HG02678 (cell line): ENCODE data around the gene LGALS4.
"Not testable (repeated sequence)": the region's sequence is repeated elsewhere in the genome, so short reads cannot be mapped to it uniquely, and the experiment has no call there.

Experiments used
- ATAC-seq: cut with Tn5 transposase; IDR thresholded peaks from one replicate; pipeline ENCODE4 v1.9.1; 2021; ENCODE audit warnings: mild to moderate bottlenecking, moderate library complexity; ENCODE audit not compliant: unreplicated experiment

LGALS4 gene

DNA sequence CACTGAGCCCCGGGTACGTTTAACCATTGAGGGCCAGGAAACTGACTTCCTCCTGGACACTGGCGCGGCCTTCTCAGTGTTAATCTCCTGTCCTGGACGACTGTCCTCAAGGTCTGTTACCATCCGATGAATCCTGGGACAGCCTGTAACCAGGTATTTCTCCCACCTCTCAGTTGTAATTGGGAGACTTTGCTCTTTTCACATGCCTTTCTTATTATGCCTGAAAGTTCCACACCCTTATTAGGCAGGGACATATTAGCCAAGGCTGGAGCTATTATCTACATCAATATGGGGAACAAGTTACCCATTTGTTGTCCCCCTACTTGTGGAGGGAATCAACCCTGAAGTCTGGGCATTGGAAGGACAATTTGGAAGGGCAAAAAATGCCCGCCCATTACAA lies 13.2 kb upstream of the LGALS4 start:
- ATAC-seq = not testable (repeated sequence)

DNA sequence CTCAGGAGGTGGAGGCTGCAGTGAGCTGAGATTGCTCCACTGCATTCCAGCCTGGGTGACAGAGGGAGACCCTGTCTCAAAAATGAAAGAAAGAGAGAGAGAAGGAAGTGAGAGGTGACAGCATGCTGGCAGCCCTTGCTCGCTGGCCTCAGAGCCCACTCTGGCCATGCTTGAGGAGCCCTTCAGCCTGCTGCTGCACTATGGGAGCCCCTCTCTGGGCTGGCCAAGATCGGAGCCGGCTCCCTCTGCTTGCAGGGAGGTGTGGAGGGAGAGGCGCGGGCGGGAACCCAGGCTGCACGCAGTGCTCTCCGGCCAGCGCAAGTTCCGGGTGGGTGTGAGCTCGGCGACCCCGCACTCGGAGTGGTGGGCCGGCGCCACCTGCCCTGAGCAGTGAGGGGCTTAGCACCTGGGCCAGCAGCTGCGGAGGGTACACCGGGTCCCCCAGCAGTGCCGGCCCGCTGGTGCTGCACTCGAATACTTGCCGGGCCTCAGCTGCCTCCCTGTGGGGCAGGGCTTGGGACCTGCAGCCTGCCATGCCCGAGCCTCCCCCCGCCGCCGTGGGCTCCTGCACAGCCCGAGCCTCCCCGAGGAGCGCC lies 8.6 kb upstream of the LGALS4 start:
- ATAC-seq = not testable (repeated sequence)

DNA sequence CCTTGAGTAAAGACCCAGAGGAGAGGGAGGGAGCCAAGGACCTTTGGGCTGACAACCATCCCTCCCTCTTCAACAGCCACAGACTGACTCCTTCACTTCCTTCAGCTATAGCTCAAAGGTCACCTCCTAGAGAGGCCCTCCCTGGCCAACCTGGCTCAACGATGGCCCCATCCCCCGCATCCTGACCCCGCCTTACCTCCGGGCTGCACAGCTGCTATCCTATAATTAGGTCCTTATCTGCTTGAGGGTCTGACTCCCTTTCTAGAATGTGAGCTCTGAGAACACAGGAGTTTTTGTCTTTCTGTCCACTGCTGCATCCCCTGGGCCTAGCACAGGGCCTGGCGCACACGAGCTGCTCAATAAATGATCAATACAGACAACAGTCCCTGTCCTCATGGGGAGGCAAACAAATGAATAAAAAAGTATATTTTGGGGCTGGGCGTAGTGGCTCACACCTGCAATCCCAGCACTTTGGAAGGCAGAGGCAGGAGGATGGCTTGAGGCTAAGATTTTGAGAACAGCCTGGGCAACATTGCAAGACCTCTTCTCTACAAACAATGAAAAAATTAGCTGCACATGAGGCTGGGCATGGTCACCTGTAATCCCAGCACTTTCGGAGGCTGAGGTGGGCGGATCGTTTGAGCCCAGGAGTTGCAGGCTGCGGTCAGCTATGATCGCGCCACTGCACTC lies 6.6 kb upstream of the LGALS4 start:
- ATAC-seq = no peak

DNA sequence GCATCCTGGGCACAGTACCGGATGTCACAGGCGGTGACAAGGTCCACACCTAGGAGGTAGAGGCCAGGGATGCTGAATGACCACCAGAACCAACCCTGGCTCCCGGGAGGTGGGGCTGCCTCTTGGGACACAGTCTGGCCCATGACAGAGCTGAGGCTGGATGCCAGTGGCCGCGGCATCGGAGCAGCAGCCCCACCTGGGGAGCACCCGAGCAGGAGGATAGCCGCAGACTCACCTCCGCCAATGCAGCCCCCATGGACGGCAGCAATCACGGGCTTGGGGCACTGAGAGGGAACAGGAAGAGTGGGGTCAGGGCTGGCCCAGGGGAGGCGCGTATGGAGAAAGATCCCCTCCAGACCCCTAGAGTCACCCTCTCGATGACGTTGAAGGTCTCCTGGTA lies 4.3 kb upstream of the LGALS4 start:
- no peak for ATAC-seq

DNA sequence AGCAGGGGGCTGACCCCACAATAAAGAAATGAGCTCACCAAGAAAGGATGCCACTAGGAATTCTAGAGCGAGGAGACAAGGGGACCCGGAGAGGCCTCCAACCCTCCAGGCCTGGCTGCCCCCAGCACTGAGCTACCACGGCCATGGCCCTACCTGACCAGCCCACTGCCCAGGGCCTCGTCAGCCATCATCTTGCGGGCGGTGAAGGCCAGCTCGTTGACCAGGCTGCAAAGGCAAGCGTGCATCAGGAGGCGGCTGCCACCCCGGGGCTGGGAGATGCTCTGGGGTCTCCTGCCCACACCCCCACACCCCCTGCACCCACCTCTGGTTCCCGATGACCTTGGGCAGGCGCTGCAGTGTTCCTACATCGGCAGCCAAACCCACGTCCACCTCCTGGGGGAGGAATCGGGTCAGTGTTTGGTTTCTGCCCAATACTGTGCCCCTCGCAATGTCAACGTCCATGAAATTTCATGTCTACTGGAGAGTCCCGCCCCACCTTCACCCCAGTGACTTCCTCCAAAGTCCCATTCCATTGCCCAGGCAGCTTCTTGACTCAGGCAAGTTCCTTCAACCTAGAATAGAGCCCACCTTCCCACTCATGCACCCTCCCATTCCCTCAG lies 3.5 kb upstream of the LGALS4 start:
- no peak for ATAC-seq

DNA sequence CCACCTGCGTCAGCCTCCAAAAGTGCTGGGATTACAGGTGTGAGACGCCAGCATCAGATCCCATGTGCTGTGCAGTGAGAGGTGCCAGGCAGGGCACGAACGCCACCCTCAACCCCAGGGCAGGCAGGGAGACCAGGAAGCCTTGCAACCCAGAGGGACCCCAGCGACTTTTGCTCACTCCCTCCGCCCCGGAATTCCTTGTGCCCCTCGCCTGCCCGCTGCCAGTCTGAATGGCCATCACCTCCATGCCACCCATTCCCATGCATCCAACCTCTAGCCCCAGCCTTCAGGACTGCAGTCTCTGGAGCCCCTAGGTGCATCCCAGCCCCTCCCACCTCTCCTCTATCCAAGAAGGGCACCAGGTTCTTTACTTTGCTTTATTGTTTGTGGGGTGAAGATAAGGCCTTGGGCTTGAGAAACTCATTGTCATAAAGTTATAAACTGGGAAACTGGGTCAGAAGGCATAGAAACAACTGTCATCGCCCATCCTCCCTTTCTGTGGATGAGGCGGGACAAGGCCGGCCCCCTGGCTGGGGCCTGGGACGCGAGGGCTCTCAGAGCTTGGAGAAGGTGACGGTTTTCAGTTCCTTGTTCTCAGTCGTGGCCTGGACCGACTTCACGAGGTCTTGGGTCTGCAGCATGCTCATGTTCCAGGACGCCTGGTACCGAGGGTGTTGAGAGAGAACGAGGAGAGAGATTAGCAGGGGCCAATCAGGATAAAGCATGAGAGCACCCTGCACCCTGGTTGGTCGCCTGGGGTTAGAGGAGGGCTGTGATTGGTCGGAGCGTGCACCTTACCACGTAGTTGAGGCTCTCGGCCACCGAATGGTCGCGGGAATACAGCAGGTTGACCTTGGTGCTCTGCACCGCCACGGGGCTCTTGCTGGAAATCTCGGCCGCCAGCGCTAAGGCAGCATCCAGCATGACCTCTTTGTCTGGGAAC lies 2.6 kb upstream of the LGALS4 start:
- no peak for ATAC-seq

DNA sequence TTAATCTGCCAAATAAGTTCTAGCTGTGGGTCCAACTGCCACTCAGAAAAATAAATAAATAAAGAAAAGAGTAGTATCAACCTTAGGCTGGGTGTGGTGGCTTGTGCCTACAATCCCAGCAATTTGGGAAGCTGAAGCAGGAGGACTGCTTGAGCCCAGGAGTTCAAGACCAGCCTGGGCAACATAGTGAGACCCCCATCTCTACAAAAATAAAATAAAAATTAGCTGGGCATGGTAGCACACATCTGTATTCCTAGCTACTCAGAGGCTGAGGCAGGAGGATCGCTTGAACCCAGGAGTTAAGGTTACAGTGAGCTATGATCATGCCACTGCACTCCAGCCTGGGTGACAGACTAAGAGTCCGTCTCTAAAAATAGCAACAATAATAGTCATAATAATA lies 1.2 kb upstream of the LGALS4 start:
- ATAC-seq = not testable (repeated sequence)

DNA sequence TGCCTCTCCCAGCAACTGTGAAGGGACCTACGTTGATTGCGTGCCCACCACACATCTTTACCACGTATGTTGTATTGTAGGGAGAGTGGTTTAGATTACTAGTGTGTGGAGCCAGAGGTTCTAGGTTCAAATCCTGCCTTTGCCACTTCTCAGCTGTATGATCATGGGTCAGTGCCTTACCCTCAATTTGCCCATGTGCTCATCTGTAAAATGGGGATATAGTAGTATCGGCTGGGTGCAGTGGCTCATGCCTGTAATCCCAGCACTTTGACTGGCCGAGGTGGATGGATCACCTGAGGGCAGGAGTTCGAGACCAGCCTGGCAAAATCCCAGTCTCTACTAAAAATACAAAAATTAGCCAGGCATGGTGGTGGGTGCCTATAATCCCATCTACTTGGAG lies 578 bp upstream of the LGALS4 start:
- ATAC-seq = no peak

DNA sequence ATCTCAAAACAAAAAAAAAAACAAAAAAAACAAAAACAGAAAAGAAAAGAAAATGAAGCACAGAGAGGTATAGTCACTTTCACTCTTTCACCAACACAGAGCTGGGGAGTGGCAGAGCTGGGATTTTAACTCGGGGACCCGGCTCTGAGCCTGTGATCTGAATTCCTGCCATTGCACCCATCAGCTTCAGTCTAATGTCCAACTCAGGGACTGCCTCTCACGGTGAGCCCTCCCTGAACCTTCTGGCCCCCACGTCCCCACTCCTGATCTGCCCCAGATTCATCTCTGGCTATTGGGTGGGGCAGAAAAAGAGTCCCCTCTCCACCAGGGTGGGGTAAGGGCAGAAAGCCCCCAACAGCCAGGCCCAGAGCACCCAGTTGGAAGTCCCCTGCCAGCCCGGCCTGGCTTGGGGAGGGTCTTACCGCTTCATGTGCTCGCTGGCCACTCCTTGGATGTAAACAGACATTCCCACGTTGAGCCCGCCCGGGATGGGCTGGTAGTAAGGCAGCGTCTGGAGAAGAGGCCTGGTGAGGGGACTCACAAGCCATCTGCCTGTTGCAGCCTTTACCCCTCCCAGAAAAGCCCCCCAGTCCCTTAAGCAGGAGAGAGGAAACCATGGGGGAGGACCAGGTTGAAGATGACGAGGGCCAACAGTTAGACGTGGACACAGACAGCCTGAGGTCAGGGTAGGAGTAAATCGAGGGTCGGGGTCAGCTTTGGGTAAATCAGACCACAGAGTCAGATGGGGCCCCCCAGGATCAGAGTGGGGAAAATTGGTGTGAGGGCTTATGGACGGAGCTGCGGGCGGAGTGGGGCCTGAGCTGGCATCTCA lies 520 bp downstream of the LGALS4 start:
- no peak for ATAC-seq

DNA sequence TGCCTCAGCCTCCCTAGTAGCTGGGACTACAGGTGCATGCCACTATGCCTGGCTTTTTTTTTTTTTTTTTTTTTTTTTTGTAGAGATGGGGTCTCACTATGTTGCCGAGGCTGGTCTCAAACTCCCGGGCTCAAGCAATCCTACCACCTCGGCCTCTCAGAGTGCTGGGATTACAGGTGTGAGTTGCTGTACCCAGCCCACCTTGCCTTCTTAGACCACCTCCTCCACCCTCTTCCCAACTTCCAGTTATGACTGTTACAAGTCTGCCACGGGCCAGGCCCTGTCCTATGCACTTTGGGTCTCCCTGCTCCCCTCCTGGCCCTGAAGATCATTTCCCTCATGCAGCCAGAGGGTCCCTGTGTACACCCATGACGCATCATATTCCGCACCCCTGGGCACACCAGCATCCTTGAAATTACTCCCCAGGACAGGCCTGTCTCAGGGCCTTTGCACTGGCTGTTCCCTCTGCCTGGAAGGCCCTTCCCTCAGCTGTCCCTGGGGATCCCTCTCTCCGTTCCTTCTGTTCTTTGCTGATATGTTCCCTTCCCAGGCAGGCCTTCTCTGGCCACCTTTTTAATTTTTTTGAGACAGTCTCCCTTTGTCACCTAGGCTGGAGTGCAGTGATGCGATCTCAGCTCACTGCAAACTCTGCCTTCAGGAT lies 3.0 kb downstream of the LGALS4 start:
- no peak for ATAC-seq

DNA sequence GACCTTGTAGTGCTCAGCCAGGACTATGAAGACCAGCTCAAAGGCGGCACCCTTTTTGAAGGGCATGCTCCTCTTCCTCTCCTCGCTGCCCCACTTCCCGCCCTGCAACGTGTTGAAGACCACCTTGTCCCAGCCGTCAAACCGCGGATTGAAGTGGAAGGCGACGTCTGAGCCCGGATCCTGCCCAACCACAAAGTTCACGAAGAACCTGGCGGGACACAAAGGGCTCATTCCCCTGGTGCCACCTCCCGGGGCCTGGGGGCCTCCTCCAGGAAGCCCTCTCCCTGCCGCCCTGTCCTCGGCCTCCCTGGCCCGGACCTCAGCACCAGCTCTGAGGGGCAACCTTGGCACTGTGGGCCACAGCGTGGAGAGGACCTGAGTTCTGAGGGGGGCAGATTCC lies 4.0 kb downstream of the LGALS4 start:
- ATAC-seq = no peak

DNA sequence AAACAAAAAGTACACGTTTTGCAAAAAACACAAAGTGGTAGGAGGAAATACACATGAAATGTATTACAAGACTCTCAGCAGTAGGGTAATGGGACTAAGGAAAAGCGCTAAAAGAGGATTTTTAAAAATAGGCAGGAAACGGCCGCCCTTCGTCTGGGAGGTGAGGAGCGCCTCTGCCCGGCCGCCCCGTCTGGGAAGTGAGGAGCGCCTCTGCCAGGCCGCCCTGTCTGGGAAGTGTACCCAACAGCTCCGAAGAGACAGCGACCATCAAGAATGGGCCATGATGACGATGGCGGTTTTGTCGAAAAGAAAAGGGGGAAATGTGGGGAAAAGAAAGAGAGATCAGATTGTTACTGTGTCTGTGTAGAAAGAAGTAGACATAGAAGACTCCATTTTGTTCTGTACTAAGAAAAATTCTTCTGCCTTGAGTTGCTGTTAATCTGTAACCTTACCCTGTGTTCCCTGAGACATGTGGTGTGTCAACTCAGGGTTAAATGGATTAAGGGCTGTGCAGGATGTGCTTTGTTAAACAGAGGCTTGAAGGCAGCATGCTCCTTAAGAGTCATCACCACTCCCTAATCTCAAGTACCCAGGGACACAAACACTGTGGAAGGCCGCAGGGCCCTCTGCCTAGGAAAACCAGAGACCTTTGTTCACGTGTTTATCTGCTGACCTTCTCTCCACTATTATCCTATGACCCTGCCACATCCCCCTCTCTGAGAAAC lies 5.2 kb downstream of the LGALS4 start:
- ATAC-seq = not testable (repeated sequence)

DNA sequence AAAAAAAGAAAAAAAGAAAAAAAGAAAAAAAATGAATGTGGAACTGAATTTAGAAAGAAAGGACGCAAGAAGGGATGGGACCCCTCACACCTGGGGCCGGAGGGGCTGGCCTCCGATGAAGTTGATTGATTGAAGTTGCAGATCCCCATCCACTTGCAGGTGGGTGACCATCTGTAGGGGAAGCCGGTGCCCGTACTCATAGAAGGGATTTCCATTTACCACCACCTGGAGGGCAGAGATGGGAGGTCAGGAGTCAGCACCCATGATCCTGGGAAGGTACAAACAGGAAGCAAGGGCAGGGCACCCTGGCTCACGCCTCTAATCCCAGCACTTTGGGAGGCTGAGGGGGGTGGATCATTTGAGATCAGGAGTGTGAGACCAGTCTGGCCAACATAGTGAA lies 6.4 kb downstream of the LGALS4 start:
- ATAC-seq = no peak

DNA sequence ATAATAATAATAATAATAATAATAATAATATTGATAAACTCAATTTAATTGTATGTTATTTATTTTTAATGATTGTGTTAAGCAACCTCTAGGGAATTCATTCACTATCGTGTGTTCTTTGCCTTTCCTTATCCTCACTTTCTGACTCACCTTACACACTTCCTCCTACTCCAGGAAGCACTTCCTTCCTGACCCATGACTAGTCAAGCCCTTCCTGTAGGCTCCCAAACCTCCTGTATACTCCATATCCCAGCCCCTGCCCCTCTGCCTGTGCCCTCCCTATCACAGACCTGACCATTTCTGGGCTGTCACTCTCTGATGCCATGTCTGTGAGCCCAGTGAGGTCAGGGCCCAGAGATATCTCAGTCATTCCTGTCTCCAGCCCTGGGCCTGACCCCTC lies 7.6 kb downstream of the LGALS4 start:
- ATAC-seq = no peak

DNA sequence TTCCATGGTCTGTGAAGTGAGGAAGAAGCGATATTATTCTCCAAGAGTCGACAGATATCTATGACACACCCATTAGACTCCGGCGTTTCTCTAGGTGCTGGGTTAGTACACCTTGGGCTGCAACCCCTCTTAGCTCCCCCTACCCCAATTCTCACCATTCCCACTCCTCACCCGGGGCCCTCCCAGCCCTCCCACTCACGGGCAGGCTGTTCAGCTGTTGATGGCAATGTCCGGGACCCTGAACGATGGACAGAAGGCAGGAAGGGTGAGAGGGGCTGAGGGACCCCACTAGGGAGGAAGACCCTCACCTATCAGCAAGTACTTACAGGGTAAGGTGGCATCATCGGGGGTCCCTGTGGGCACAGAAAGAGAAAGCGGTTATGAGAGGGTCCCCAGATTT lies 9.2 kb downstream of the LGALS4 start:
- no peak for ATAC-seq

DNA sequence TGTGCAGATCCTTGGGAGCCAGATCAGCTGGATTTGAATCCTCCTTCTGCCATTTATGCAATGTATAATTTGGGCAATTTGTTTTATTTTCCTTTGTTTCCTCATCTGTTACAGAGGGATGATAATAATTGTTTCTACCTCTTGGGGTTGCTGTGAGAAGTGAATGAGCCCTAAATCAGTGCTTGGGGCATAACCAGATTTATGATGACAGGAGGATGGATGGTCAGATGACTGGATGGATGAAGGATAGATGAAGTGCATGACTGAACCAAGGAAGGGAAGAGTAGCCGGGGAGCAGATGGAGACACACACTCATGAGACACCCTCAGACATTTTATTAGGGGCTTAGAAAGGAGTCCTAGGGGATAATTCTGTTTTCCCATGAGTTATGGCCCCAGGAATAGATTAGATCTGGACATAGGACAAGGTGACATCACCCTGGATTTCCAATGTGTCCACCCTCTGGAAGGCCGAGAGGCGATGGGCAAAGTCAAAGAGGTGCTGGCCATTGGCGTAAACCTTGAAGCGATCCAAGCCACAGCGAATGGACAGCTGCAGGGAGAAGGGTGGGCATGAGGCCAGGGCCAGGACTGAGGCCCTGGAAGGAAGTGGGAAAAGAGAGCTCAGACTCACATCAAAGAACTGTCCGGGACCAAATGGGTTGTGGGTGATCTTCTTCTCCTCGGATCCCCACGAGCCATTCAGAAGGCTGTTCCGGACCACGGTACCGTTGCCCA lies 11.2 kb downstream of the LGALS4 start:
- ATAC-seq = no peak

DNA sequence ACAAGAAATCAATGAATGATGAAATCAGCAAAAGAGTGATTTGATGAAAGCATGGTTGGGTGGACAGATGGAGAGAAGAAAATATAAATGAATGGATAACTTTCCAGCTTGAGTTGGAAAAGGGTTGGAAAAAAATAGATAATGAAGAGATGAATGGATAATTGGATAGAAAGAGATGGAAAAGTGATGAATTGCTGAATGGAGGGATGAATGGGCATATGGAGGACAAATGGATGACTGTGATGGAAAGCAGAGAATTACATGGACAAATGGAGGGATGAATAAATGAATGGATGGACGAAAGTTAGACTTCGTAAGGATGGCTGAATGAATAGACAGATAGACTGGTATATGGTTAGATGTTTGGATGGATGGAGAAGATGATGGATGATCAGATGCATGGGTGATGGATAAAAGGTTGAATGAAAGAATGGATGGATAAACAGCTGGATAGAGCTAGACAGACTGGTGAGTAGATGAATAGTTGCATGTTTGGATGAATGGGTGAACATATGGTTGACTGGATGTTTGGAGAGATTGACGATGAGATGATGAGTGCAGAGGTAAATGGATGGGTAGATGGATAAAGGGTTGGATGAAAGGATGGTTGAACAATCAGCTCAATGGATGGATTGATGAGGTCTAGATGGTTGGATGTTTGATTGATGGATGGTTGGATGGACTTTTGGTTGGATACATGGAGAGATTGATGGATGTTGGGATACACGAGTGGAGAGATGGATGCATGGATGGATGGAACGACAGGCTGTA lies 12.0 kb downstream of the LGALS4 start:
- no peak for ATAC-seq

DNA sequence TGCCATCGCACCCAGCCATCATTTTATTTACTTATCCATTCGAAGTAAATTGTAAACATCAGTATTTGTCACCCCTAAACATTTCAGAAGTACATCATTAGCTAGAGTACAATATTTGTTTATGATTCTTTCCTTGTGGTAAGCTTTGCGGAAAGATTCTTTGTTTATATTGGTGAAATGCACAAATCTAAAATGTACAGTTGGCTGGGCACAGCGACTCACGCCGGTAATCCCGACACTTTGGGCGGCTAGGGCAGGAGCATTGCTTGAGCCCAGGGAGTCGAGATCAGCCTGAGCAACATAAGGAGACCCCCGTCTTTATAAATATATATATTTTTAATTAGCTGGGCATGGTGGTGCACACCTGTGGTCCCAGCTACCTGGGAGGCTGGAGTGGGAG lies 13.6 kb downstream of the LGALS4 start:
- ATAC-seq = no peak
